GM20000 (cell line): ENCODE results near the gene KLF7.

ENCODE experiments used
- DNase-seq: peaks from one replicate; pipeline ENCODE4 v3.0.0; 2012; ENCODE audit warnings: low spot score
- TF ChIP-seq, protein P1 (sequence below): IDR thresholded peaks from 2 replicates; pipeline ENCODE4 v1.5.1; 2012; ENCODE audit warnings: mild to moderate bottlenecking, control low read depth; ENCODE audit errors: extremely low read depth, missing control alignments

Gene KLF7

DNA sequence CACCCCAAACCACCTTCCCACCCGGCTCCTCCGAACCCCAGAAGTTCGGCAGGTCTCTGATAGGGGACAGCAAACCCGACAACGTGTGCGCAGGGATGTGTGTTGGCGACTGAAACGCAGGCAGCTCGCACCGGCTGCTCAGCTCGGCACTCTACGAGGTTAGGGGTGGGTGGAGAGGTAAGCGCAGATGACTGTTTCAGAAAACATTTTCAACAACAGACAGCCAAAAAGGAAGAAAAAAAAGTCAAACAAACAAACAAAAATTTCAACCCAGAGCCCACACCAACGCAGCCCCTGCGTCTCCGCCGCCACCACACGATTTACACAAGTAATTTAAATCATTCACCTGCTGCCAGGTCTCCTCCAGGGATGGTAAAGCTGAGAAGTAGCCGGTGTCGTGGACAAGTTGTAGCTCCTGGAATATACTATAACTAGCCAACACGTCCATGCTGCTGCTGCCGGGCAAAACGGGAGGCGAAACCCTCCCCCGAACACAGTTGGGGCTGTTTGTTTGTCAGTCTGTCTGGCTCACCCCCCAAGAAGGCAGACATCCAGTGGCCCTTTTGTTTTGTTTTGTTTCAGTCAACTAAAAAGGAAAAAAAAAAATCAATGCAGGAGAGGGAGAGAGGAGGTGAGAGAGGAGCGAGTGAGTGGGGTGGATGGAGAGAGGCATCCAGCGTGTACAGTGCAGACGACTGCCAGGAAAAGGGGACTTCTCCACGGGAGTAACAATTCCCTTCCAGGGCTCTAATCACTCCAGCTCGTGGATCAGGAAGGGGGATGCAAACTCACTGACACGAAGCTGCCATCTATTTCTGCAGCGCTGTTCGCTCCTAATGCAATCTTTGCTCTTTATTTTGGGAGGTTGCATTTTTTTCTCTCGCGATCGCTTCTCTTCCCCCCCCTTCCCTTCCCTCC lies at the start of gene KLF7:
Gene KLF7 (minus strand): TSS at position 828 of the 918 bp plus-strand sequence. CDS start 380 bp downstream, at position 448.
- TF ChIP-seq, protein P1, sequence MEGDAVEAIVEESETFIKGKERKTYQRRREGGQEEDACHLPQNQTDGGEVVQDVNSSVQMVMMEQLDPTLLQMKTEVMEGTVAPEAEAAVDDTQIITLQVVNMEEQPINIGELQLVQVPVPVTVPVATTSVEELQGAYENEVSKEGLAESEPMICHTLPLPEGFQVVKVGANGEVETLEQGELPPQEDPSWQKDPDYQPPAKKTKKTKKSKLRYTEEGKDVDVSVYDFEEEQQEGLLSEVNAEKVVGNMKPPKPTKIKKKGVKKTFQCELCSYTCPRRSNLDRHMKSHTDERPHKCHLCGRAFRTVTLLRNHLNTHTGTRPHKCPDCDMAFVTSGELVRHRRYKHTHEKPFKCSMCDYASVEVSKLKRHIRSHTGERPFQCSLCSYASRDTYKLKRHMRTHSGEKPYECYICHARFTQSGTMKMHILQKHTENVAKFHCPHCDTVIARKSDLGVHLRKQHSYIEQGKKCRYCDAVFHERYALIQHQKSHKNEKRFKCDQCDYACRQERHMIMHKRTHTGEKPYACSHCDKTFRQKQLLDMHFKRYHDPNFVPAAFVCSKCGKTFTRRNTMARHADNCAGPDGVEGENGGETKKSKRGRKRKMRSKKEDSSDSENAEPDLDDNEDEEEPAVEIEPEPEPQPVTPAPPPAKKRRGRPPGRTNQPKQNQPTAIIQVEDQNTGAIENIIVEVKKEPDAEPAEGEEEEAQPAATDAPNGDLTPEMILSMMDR, result no peak
- peak; percentile 49 for DNase-seq

DNA sequence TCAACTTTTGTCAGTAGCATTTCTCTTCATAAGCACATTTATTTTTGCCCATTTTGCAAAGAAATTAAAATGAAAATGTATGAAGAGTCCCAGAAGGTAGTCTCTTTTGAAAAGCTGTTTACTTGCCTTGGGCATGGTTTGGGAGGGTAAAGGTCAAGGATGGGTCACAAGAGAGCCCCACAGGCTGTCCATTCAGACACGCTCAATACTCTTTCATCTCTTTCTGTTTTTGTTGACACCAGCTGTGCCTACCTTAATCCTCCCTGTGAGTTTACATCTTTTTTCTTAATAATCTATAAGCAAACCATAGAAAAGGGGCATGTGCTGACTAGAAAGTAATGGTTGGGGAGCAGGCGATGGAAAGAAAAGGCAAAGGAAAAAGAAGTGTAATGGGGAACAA lies 49.6 kb upstream of the KLF7 start:
- no peak for DNase-seq
- TF ChIP-seq, protein P1, result no peak

DNA sequence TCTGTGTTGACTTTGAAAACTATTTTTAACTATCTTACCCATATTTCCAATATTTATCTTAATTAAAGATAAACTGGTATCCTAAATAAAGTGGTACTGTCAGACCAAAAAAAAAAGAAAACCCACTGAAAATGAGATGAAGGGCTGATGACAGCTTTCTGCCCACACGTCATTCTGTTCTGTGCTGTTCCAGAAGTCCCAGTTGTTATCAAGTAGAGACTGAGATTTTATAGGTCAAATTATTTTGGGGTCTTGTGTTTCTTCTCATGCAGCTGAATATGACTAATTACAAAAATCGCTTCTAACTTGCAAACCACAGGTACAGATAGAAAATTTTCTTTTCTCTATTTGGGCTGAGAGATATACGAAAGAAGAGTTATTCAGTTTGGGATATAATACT lies 48.7 kb upstream of the KLF7 start:
- DNase-seq, result no peak
- TF ChIP-seq, protein P1, result no peak

DNA sequence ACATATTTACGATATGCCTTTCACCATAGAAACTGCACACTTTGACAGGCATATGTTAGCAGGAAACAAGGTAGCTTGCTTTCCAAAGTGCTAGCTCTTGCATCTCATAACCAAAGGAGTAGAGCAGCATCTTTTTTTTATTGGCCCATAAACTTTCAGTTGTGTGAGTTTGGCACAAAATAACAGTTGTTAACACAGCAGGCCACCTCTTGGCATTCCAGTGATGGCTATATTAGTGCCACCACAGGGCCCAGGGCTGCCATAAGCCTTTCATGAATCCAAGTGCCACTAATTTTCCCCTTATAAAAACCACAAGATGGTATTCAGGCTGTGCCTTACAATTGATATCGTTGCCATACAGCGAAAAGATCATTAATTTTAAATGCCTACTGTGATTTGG lies 40.3 kb upstream of the KLF7 start:
- DNase-seq, result no peak
- TF ChIP-seq, protein P1, result no peak

DNA sequence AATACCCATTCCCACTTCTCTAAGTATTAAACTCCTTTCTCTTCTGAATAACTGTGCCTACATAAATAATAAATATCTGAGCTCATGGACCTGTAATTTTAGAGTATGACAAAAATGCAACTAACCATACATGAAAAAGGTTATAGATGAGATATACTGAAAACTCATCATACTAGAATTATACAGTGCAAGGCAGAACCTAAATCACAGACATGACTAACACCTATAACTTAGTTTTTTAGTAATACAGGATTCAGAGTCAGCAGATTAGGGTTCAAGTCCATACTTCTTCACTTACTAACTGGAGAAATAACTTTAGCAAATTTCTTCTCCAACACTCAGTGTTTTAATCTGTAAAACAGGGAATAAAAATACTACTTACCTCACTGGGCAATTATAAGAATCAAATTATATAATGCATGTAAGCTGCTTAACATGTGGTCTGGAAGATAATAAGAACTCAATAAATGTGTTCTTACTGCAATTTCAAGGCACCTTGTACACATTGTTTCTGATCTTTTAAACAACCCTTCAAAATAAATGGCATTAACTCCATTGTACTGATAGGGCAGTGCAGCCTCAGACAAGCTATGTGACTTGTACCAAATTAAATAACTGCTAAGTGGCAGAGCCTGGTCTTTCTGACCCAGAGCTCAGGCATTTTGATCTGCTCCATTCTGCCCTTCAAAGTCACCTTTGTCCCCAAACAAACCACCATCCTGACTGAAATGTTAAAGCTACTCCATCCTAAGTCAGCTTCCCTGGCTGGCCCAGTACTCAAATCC lies 39.6 kb upstream of the KLF7 start:
- no peak for DNase-seq
- TF ChIP-seq, protein P1, result no peak

DNA sequence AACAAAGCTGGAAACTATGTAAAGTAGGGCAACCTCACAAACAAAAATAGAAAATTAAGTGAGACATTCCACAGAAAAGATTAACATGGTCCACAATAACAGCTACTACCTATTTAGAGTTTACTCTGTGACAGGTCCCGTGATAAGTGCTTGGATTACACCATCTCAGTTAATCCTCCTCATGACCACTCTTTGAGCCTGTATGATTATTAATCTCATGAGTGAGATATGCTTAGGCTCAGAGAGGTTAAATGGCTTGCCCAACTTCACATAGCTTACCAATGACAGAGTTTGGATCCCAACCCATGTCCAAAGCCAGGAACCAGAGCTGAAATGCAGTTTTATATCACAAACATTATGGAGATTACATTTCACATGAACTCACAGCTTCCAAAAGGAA lies 37.3 kb upstream of the KLF7 start:
- DNase-seq, result no peak
- TF ChIP-seq, protein P1, result no peak

DNA sequence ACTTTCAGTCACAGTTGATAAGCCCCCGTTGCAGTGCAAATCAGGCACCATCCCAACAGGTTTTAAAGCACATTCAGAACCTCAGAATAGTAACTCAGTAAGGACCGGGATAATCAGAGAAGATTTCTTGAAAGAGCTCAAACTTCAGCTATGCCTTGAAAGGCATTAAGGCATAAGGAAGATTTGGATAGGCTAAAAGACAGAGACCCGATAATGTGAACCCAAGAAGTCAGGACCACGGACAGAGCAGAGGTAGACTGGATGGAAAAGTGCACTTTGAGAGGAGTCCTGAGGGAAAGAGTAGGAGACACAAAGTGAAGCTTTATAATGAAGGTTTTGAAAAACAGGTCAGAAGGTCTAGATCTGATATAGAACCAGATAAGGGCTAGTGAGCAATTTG lies 36.9 kb upstream of the KLF7 start:
- TF ChIP-seq, protein P1, result no peak
- no peak for DNase-seq
